Naive thymus-derived CD4-positive, alpha-beta T cell (primary cell): ENCODE measurements around the gene EYS. TPM values are rescaled to one million over a fixed set of nuclear protein-coding genes. Genes with fewer than 3 reads are reported as not detected.

Source experiments
- ATAC-seq: fragments of 150-1000 bp; cut with Tn5 transposase; 2 replicates; pipeline ENCODE4 v1.10.0; 2021; ENCODE audit warnings: mild to moderate bottlenecking, moderate library complexity
- CTCF ChIA-PET: fragments of 350-600 bp; sonication (Branson Sonifier 250); formaldehyde crosslinking; loops from one replicate; lab custom pipeline; 2021; ENCODE audit warnings: antibody characterized with exemption; lab: Charles Lee
- POLR2A ChIA-PET: fragments of 350-600 bp; sonication (Branson Sonifier 250); formaldehyde crosslinking; loops from one replicate; lab custom pipeline; 2021; ENCODE audit warnings: antibody characterized with exemption, inconsistent platforms; lab: Charles Lee
- DNase-seq, 9 donors: peaks; one replicate each; pipeline versions ENCODE4 v3.0.0 to v3.0.0-alpha.2; 2020 to 2022; ENCODE audit warnings: mixed read lengths in 1 of 9
- H3K27ac ChIP-seq: one replicate; pipeline ENCODE4 v1.7.0; 2013; ENCODE audit warnings: mild to moderate bottlenecking, low read depth, low read length, moderate library complexity
- H3K27me3 ChIP-seq, 2 donors: one replicate each; pipeline ENCODE4 v1.7.0; 2013; ENCODE audit warnings: low read length in 2 of 2, mild to moderate bottlenecking in 2 of 2, moderate library complexity in 2 of 2; ENCODE audit not compliant: control insufficient read depth in 2 of 2, insufficient read depth in 2 of 2
- H3K36me3 ChIP-seq, 3 experiments: 1 replicate in 2 of 3; 2 replicates in 1 of 3; pipeline ENCODE4 v1.7.0; 2013; ENCODE audit warnings: low read length in 3 of 3, mild to moderate bottlenecking in 3 of 3, moderate library complexity in 1 of 3; ENCODE audit not compliant: insufficient read depth in 3 of 3, control insufficient read depth in 2 of 3
- H3K4me1 ChIP-seq, 2 donors: one replicate each; pipeline ENCODE4 v1.7.0; 2013; ENCODE audit warnings: low read length in 2 of 2, mild to moderate bottlenecking in 2 of 2, moderate library complexity in 1 of 2; ENCODE audit not compliant: control insufficient read depth in 2 of 2, insufficient read depth in 2 of 2
- H3K4me3 ChIP-seq: 2 replicates; pipeline ENCODE4 v1.7.0; 2013; ENCODE audit warnings: mild to moderate bottlenecking, low read length
- H3K9me3 ChIP-seq, 3 experiments: 1 replicate in 2 of 3; 2 replicates in 1 of 3; pipeline ENCODE4 v1.7.0; 2013; ENCODE audit warnings: low read length in 3 of 3; ENCODE audit not compliant: control insufficient read depth in 2 of 3
- H3K27ac Mint-ChIP-seq, 9 donors: one replicate each; pipeline ENCODE4 v1.8.0; 2020 to 2022; ENCODE audit warnings: mixed read lengths in 9 of 9, mild to moderate bottlenecking in 8 of 9, moderate library complexity in 5 of 9, inconsistent platforms in 2 of 9
- H3K27me3 Mint-ChIP-seq, 5 donors: one replicate each; pipeline ENCODE4 v1.8.0; 2021 to 2022; ENCODE audit warnings: mixed read lengths in 5 of 5, mild to moderate bottlenecking in 1 of 5
- H3K36me3 Mint-ChIP-seq, 5 donors: one replicate each; pipeline ENCODE4 v1.8.0; 2020 to 2022; ENCODE audit warnings: mixed read lengths in 5 of 5, mild to moderate bottlenecking in 3 of 5, inconsistent platforms in 1 of 5
- H3K4me1 Mint-ChIP-seq, 7 donors: one replicate each; pipeline ENCODE4 v1.8.0; 2020 to 2022; ENCODE audit warnings: mixed read lengths in 7 of 7, mild to moderate bottlenecking in 3 of 7, inconsistent platforms in 1 of 7
- H3K4me3 Mint-ChIP-seq, 10 donors: one replicate each; pipeline ENCODE4 v1.8.0; 2020 to 2022; ENCODE audit warnings: mild to moderate bottlenecking in 10 of 10, mixed read lengths in 10 of 10, moderate library complexity in 6 of 10, inconsistent platforms in 2 of 10
- H3K9me3 Mint-ChIP-seq, 11 donors: one replicate each; pipeline ENCODE4 v1.8.0; 2020 to 2022; ENCODE audit warnings: mixed read lengths in 11 of 11, mild to moderate bottlenecking in 4 of 11, inconsistent platforms in 1 of 11, moderate library complexity in 1 of 11
- intact Hi-C, 2 donors: fragments of 100-400 bp; cut with micrococcal nuclease; formaldehyde crosslinking; loops; one replicate each; pipeline ENCODE4 v1.15.1; 2023
- polyA plus RNA-seq, 2 donors: library from polyadenylated mRNA; unstranded; fragments of 300-500 nt; fragmentation: Illumina TruSeq; gene quantifications; one replicate each; pipeline ENCODE4 v1.2.3, GENCODE V29; 2021
- total RNA-seq, 6 experiments: library from RNA in 5 of 6; stranded (reverse) in 5 of 6; gene quantifications; 1 replicate in 5 of 6; 2 replicates in 1 of 6; pipeline ENCODE4 v1.2.3 and lab custom pipeline; 2021 to 2026

EYS gene
- total and polyA plus RNA-seq, 7 experiments from 2014 or later: 0.07 to 0.21 (median 0.13) TPM; not detected in 4

- POLR2A ChIA-PET: no interaction called here
- H3K27ac ChIP-seq: no peak overlapping the region
- DNase-seq: no peak
Observed at GRCh38 chr6:64081453-64081852, 1625.6 kb downstream of the EYS start.

GRCh38 chr6:64074981-64075380 is 1632.0 kb downstream of the EYS start:
- Histone ChIP-seq H3K36me3 (no peaks in the 10 kb centered on the region), H3K4me3 (no peak overlapping the region), H3K9me3 (peaks cover 0 to 4% (median 0%) of the 10 kb centered on the region in 3 experiments), H3K27ac (no peak overlapping the region), H3K27me3 (no peaks in the 10 kb centered on the region), H3K4me1 (no peaks in the 10 kb centered on the region)
- intact Hi-C loops: no loop called here
- Mint-ChIP-seq H3K27ac (no peak overlapping the region), H3K27me3 (no peaks in the 10 kb centered on the region), H3K36me3 (no peaks in the 10 kb centered on the region), H3K4me1 (no peaks in the 10 kb centered on the region), H3K9me3 (peaks cover 0 to 7% (median 0%) of the 10 kb centered on the region in 11 donors), H3K4me3 (no peak overlapping the region)
- POLR2A ChIA-PET: no interaction called here
- CTCF ChIA-PET: no interaction called here
- no peak for ATAC-seq
- no peak for DNase-seq

More at GRCh38 chr6:64081453-64081852, 1625.6 kb downstream of the EYS start:
- Mint-ChIP-seq H3K4me3 (no peak overlapping the region), H3K4me1 (no peaks in the 10 kb centered on the region), H3K27ac (no peak overlapping the region), H3K9me3 (peaks cover 0 to 15% (median 4%) of the 10 kb centered on the region in 11 donors), H3K27me3 (no peaks in the 10 kb centered on the region), H3K36me3 (no peaks in the 10 kb centered on the region)
- Histone ChIP-seq H3K9me3 (peaks cover 0 to 2% (median 0%) of the 10 kb centered on the region in 3 experiments), H3K4me3 (no peak overlapping the region), H3K36me3 (no peaks in the 10 kb centered on the region), H3K27me3 (no peaks in the 10 kb centered on the region), H3K4me1 (no peaks in the 10 kb centered on the region)
- no peak for ATAC-seq
- intact Hi-C loops: no loop called here
- CTCF ChIA-PET: no interaction called here

GRCh38 chr6:64072686-64073085 is 1634.3 kb downstream of the EYS start:
- H3K27ac Mint-ChIP-seq: no peak overlapping the region
- Histone ChIP-seq H3K36me3 (no peaks in the 10 kb centered on the region), H3K4me3 (no peak overlapping the region), H3K4me1 (no peaks in the 10 kb centered on the region), H3K9me3 (peaks cover 0 to 4% (median 0%) of the 10 kb centered on the region in 3 experiments), H3K27me3 (no peaks in the 10 kb centered on the region), H3K27ac (no peak overlapping the region)
- POLR2A ChIA-PET: no interaction called here
- no peaks in the 10 kb centered on the region for H3K4me1 Mint-ChIP-seq
- no peaks in the 10 kb centered on the region for H3K27me3 Mint-ChIP-seq
- no peaks in the 10 kb centered on the region for H3K36me3 Mint-ChIP-seq
- no peak overlapping the region for H3K4me3 Mint-ChIP-seq
- H3K9me3 Mint-ChIP-seq: peaks cover 0 to 4% (median 0%) of the 10 kb centered on the region in 11 donors
- ATAC-seq (no peak), DNase-seq (no peak)
- CTCF ChIA-PET: no interaction called here
- intact Hi-C loops: no loop called here

- H3K27me3 Mint-ChIP-seq: no peaks in the 10 kb centered on the region
- H3K27ac Mint-ChIP-seq: no peak overlapping the region
- no peaks in the 10 kb centered on the region for H3K4me1 Mint-ChIP-seq
- no peaks in the 10 kb centered on the region for H3K36me3 Mint-ChIP-seq
- intact Hi-C loops: no loop called here
- Histone ChIP-seq H3K27me3 (no peaks in the 10 kb centered on the region), H3K36me3 (no peaks in the 10 kb centered on the region), H3K27ac (no peak overlapping the region), H3K4me3 (no peak overlapping the region), H3K9me3 (no peaks in the 10 kb centered on the region), H3K4me1 (no peaks in the 10 kb centered on the region)
- peaks cover 0 to 16% (median 3%) of the 10 kb centered on the region in 11 donors for H3K9me3 Mint-ChIP-seq
- ChIA-PET CTCF (no interaction called here), POLR2A (no interaction called here)
- ATAC-seq (no peak), DNase-seq (no peak)
- no peak overlapping the region for H3K4me3 Mint-ChIP-seq
Observed at GRCh38 chr6:64064919-64065318, 1642.1 kb downstream of the EYS start.

- no peak overlapping the region for H3K27ac ChIP-seq
- H3K9me3 Mint-ChIP-seq: peaks cover 0 to 12% (median 3%) of the 10 kb centered on the region in 11 donors
- H3K9me3 ChIP-seq: no peaks in the 10 kb centered on the region
- H3K4me1 ChIP-seq: no peaks in the 10 kb centered on the region
- intact Hi-C loops: no loop called here
- H3K4me3 ChIP-seq: no peak overlapping the region
- DNase-seq (no peak), ATAC-seq (no peak)
- no peaks in the 10 kb centered on the region for H3K27me3 Mint-ChIP-seq
- no peaks in the 10 kb centered on the region for H3K27me3 ChIP-seq
- CTCF ChIA-PET: no interaction called here
- no peak overlapping the region for H3K4me3 Mint-ChIP-seq
- H3K36me3 ChIP-seq: no peaks in the 10 kb centered on the region
- POLR2A ChIA-PET: no interaction called here
- no peaks in the 10 kb centered on the region for H3K36me3 Mint-ChIP-seq
- H3K4me1 Mint-ChIP-seq: no peaks in the 10 kb centered on the region
- H3K27ac Mint-ChIP-seq: no peak overlapping the region
Observed at GRCh38 chr6:64062960-64063683, 1643.9 kb downstream of the EYS start.

- no peaks in the 10 kb centered on the region for H3K9me3 ChIP-seq
- H3K4me1 Mint-ChIP-seq: no peaks in the 10 kb centered on the region
- intact Hi-C loops: no loop called here
- no peak overlapping the region for H3K4me3 ChIP-seq
- POLR2A ChIA-PET: interaction anchor here (0.7 kb wide), 1 partner anchor 1602 kb away, joined by 3 read pairs; no protein-coding TSS in a partner anchor
- no peaks in the 10 kb centered on the region for H3K36me3 ChIP-seq
- H3K4me3 Mint-ChIP-seq: no peak overlapping the region
- H3K36me3 Mint-ChIP-seq: no peaks in the 10 kb centered on the region
- H3K27ac Mint-ChIP-seq: no peak overlapping the region
- CTCF ChIA-PET: no interaction called here
- DNase-seq: no peak
- H3K4me1 ChIP-seq: no peaks in the 10 kb centered on the region
- H3K27me3 ChIP-seq: no peaks in the 10 kb centered on the region
- H3K9me3 Mint-ChIP-seq: peaks cover 0 to 5% (median 0%) of the 10 kb centered on the region in 11 donors
- no peak for ATAC-seq
- H3K27ac ChIP-seq: no peak overlapping the region
- H3K27me3 Mint-ChIP-seq: no peaks in the 10 kb centered on the region
Observed at GRCh38 chr6:64054861-64055260, 1652.2 kb downstream of the EYS start.

- H3K27me3 ChIP-seq: no peaks in the 10 kb centered on the region
- POLR2A ChIA-PET: no interaction called here
- H3K4me1 Mint-ChIP-seq: no peaks in the 10 kb centered on the region
Observed at GRCh38 chr6:64050590-64050989, 1656.4 kb downstream of the EYS start.

More at GRCh38 chr6:64050590-64050989, 1656.4 kb downstream of the EYS start:
- Mint-ChIP-seq H3K9me3 (peaks cover 0 to 4% (median 0%) of the 10 kb centered on the region in 11 donors), H3K27ac (no peak overlapping the region), H3K36me3 (no peaks in the 10 kb centered on the region), H3K4me3 (no peak overlapping the region), H3K27me3 (no peaks in the 10 kb centered on the region)
- CTCF ChIA-PET: no interaction called here
- H3K4me3 ChIP-seq: no peak overlapping the region
- no peak overlapping the region for H3K27ac ChIP-seq
- no peak for DNase-seq
- ATAC-seq: no peak
- H3K9me3 ChIP-seq: no peaks in the 10 kb centered on the region
- H3K4me1 ChIP-seq: no peaks in the 10 kb centered on the region
- intact Hi-C loops: no loop called here
- H3K36me3 ChIP-seq: no peaks in the 10 kb centered on the region
